Measurements from ENCODE around the gene ZNF100.

ZNF100 gene

DNA sequence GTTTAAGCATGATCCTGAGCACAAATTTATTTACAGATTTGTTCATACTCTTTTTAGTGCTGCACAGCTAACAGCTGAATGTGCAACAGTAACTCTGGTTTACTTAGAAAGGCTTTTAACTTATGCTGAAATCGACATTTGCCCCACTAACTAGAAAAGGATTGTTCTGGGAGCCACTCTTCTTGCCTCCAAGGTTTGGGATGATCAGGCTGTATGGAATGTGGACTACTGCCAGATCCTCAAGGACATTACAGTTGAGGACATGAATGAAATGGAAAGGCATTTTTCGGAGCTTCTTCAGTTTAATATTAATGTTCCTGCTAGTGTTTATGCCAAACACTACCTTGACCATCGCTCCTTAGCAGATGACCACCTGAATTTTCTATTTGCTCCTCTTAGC, 16.0 kb downstream of the ZNF100 start:
- H3K4me2 ChIP-seq: no peak overlapping the region
- no peak overlapping the region for H3K9ac ChIP-seq
- H3K4me1 ChIP-seq (ENCODE audit: low read depth, poor library complexity, severe bottlenecking): no peaks in the 10 kb centered on the region
- H3K27ac ChIP-seq: no peak overlapping the region
- TF ChIP-seq, protein P1, sequence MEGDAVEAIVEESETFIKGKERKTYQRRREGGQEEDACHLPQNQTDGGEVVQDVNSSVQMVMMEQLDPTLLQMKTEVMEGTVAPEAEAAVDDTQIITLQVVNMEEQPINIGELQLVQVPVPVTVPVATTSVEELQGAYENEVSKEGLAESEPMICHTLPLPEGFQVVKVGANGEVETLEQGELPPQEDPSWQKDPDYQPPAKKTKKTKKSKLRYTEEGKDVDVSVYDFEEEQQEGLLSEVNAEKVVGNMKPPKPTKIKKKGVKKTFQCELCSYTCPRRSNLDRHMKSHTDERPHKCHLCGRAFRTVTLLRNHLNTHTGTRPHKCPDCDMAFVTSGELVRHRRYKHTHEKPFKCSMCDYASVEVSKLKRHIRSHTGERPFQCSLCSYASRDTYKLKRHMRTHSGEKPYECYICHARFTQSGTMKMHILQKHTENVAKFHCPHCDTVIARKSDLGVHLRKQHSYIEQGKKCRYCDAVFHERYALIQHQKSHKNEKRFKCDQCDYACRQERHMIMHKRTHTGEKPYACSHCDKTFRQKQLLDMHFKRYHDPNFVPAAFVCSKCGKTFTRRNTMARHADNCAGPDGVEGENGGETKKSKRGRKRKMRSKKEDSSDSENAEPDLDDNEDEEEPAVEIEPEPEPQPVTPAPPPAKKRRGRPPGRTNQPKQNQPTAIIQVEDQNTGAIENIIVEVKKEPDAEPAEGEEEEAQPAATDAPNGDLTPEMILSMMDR (conservative IDR thresholded peaks at IDR 0.05; ENCODE audit: low read depth, low read length): no peak
- H3K36me3 ChIP-seq (ENCODE audit: insufficient read depth): no peaks in the 10 kb centered on the region
- H2AFZ ChIP-seq (ENCODE audit: low read depth): no peak overlapping the region
- H3K4me3 ChIP-seq (IDR thresholded peaks at IDR 0.05; ENCODE audit: insufficient read depth, low read depth, low read length): no peak overlapping the region
- H4K20me1 ChIP-seq (ENCODE audit: insufficient read depth): no peaks in the 10 kb centered on the region
- no peaks in the 10 kb centered on the region for H3K79me2 ChIP-seq (ENCODE audit: insufficient read depth, low read depth)
- no peaks in the 10 kb centered on the region for H3K27me3 ChIP-seq (ENCODE audit: insufficient read depth, low read depth)

DNA sequence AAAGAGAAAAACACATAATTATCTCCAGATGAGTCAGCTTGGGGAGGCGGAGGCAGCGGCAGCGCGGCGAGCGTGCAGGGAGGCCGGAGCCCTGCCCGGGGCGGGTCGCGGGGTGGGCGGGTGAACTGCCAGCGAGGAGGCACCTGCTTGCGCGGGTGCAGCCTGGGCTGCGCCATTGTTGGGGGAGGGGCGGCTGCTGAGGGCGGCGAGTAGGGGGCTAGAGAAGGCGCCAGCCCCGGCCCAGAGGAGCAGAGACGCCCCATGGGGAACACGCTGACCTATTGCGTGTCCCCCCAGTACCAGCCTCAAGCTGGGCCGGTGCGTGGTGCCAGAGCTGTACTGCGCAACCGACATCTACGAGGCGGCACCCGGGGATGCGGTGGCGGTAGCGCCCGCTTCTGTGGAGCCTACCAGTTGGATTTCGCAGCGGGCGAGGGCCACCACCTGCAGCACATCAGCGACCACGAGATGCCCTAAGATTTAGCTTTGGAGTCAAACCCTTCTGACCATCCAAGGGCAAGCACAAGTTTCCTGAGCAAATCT, 16.7 kb downstream of the ZNF100 start:
- no peaks in the 10 kb centered on the region for H3K36me3 ChIP-seq (ENCODE audit: insufficient read depth)

DNA sequence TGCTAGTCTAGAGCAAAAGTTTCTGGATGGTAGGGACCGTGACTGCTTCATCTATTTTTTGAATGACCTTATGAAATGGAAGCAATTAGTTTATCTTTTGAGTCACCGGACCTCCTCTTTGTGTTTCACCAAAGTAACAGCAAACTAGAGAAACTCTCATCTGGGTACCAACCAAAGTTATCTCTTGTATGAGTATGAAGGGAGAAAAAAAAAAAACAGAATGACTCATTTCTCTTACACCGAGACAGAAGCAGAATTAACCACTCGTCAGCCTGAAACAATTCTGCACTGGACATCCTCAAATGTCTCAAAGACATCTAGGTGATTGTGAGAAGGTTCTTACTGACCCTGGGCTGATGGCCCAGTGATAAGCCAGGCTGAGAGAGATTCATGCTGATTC, 18.3 kb downstream of the ZNF100 start:
- H3K36me3 ChIP-seq (ENCODE audit: insufficient read depth): no peaks in the 10 kb centered on the region
- TF ChIP-seq, protein P1 (conservative IDR thresholded peaks at IDR 0.05; ENCODE audit: low read depth, low read length): no peak
- H3K9ac ChIP-seq: no peak overlapping the region
- no peaks in the 10 kb centered on the region for H3K27me3 ChIP-seq (ENCODE audit: insufficient read depth, low read depth)
- no peaks in the 10 kb centered on the region for H4K20me1 ChIP-seq (ENCODE audit: insufficient read depth)
- no peak overlapping the region for H3K4me2 ChIP-seq
- H3K79me2 ChIP-seq (ENCODE audit: insufficient read depth, low read depth): no peaks in the 10 kb centered on the region
- H3K4me1 ChIP-seq (ENCODE audit: low read depth, poor library complexity, severe bottlenecking): no peaks in the 10 kb centered on the region
- no peak overlapping the region for H3K27ac ChIP-seq
- no peak overlapping the region for H2AFZ ChIP-seq (ENCODE audit: low read depth)
- no peak overlapping the region for H3K4me3 ChIP-seq (IDR thresholded peaks at IDR 0.05; ENCODE audit: insufficient read depth, low read depth, low read length)

More for the DNA sequence above, 16.7 kb downstream of the ZNF100 start:
- Histone ChIP-seq H4K20me1 (ENCODE audit: insufficient read depth) (no peaks in the 10 kb centered on the region), H3K4me3 (IDR thresholded peaks at IDR 0.05; ENCODE audit: insufficient read depth, low read depth, low read length) (no peak overlapping the region), H3K79me2 (ENCODE audit: insufficient read depth, low read depth) (no peaks in the 10 kb centered on the region), H3K27ac (no peak overlapping the region), H3K9ac (no peak overlapping the region), H3K4me2 (no peak overlapping the region), H2AFZ (ENCODE audit: low read depth) (no peak overlapping the region), H3K27me3 (ENCODE audit: insufficient read depth, low read depth) (no peaks in the 10 kb centered on the region), H3K4me1 (ENCODE audit: low read depth, poor library complexity, severe bottlenecking) (no peaks in the 10 kb centered on the region)
- TF ChIP-seq, protein P1 (conservative IDR thresholded peaks at IDR 0.05; ENCODE audit: low read depth, low read length): no peak

DNA sequence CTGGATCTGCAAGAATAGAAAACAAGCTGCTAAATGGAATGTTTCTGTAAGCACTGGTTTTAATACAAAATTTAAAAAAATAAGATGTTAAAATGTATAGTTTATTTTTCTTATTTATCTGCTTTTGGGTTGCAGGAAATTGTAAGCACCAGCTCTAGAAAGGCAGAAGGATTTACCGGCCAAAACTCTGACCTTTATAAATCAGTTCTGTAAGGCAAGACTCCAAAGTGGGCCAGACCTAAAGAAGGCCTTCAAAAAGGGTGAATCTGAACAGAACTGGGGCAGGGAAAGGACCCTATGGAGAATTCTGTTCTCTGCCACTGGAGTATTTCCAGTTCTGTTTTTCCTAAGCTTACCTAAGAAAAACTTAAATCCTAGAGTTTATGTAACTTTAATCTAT, 19.3 kb downstream of the ZNF100 start:
- H3K36me3 ChIP-seq (ENCODE audit: insufficient read depth): no peaks in the 10 kb centered on the region
- H3K4me1 ChIP-seq (ENCODE audit: low read depth, poor library complexity, severe bottlenecking): no peaks in the 10 kb centered on the region
- no peak overlapping the region for H3K4me3 ChIP-seq (IDR thresholded peaks at IDR 0.05; ENCODE audit: insufficient read depth, low read depth, low read length)
- no peaks in the 10 kb centered on the region for H4K20me1 ChIP-seq (ENCODE audit: insufficient read depth)
- H3K9ac ChIP-seq: no peak overlapping the region
- no peaks in the 10 kb centered on the region for H3K79me2 ChIP-seq (ENCODE audit: insufficient read depth, low read depth)
- no peak overlapping the region for H3K4me2 ChIP-seq
- no peaks in the 10 kb centered on the region for H3K27me3 ChIP-seq (ENCODE audit: insufficient read depth, low read depth)
- TF ChIP-seq, protein P1 (conservative IDR thresholded peaks at IDR 0.05; ENCODE audit: low read depth, low read length): no peak
- H2AFZ ChIP-seq (ENCODE audit: low read depth): no peak overlapping the region
- H3K27ac ChIP-seq: no peak overlapping the region

Measured in KMS-11 (cell line).